ENCODE data around the gene NBPF9.
"Not testable (repeated sequence)": the region's sequence is repeated elsewhere in the genome, so short reads cannot be mapped to it uniquely, and the experiment has no call there.

Gene NBPF9

GRCh38 chr1:149009761-149010160 lies 93.6 kb downstream of the NBPF9 start:
- DNase-seq: not testable (repeated sequence)

- DNase-seq: not testable (repeated sequence)
These were observed 94.6 kb downstream of the NBPF9 start for GRCh38 chr1:149008769-149009168.

GRCh38 chr1:149008326-149008725 lies 95.0 kb downstream of the NBPF9 start:
- DNase-seq: not testable (repeated sequence)

Measured in RPMI8226 (cell line).